Lower leg skin (tissue), 3 donors: ENCODE data around the gene ADCY2.

Source experiments
- POLR2A ChIP-seq, 2 donors: fragments of 450-650 bp; IDR thresholded peaks; one replicate each; pipeline ENCODE4 v1.6.1; 2016 to 2017; ENCODE audit warnings: antibody characterized with exemption in 2 of 2, mild to moderate bottlenecking in 1 of 2, moderate library complexity in 1 of 2
- TF ChIP-seq, protein P1 (sequence below), 3 donors: fragments of 450-650 bp; IDR thresholded peaks; one replicate each; pipeline ENCODE4 v1.5.1; 2016; ENCODE audit warnings: antibody characterized with exemption in 3 of 3, mild to moderate bottlenecking in 3 of 3, moderate library complexity in 2 of 3

DNA sequence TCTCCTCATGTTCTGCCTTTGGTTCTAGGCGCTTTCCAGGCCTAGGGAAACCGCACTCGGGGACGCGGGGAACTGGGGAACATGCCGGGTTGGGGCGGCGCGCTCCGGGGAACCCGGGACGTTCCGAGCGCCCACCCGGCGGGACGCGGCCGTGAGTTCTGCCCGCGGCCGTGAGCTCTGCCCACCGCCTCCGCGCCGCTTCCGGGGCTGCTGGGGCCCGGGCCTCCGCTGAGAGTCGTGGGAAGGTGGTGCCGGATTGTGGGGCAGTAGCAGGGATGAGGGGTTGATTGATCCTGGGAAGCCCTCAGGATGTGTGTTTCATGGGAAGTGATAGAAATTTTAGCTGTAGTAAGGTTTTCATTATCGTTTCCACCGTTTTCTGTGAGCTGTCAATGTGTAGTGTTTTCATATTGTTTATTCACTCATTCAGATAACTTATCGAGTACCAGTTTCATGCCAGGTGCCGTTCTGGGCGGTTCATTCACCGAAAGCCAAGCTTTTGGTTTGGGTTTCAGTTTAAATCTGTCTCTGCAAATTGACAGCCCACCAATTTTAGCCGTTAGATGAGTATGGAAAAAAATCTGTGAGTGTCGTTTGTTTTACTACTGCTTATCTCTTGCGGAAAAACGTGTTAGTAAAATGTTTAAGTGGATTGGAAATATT lies 473.7 kb downstream of the ADCY2 start:
- TF ChIP-seq, protein P1, sequence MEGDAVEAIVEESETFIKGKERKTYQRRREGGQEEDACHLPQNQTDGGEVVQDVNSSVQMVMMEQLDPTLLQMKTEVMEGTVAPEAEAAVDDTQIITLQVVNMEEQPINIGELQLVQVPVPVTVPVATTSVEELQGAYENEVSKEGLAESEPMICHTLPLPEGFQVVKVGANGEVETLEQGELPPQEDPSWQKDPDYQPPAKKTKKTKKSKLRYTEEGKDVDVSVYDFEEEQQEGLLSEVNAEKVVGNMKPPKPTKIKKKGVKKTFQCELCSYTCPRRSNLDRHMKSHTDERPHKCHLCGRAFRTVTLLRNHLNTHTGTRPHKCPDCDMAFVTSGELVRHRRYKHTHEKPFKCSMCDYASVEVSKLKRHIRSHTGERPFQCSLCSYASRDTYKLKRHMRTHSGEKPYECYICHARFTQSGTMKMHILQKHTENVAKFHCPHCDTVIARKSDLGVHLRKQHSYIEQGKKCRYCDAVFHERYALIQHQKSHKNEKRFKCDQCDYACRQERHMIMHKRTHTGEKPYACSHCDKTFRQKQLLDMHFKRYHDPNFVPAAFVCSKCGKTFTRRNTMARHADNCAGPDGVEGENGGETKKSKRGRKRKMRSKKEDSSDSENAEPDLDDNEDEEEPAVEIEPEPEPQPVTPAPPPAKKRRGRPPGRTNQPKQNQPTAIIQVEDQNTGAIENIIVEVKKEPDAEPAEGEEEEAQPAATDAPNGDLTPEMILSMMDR (IDR thresholded peaks at IDR 0.05), result no peak
- no peak for TF ChIP-seq POLR2A (IDR thresholded peaks at IDR 0.05)
